HUES48 (cell line): Measurements from ENCODE around the gene RASSF8.

ENCODE experiments used
- H3K27ac ChIP-seq: one replicate; pipeline ENCODE4 v1.7.0; 2013; ENCODE audit warnings: low read depth, low read length, inconsistent platforms
- H3K27me3 ChIP-seq: 2 replicates; pipeline ENCODE4 v1.6.1; 2013; ENCODE audit warnings: mild to moderate bottlenecking, low read length; ENCODE audit not compliant: control insufficient read depth, insufficient read depth
- H3K36me3 ChIP-seq: 2 replicates; pipeline ENCODE4 v1.6.1; 2013; ENCODE audit warnings: low read length; ENCODE audit not compliant: control insufficient read depth, insufficient read depth
- H3K4me1 ChIP-seq: 2 replicates; pipeline ENCODE4 v1.6.1; 2013; ENCODE audit warnings: mild to moderate bottlenecking, low read length; ENCODE audit not compliant: control insufficient read depth, insufficient read depth
- H3K4me3 ChIP-seq: 2 replicates; pipeline ENCODE4 v1.5.1; 2013; ENCODE audit warnings: mild to moderate bottlenecking, low read depth, low read length
- H3K9ac ChIP-seq: 2 replicates; pipeline ENCODE4 v1.6.1; 2013; ENCODE audit warnings: mild to moderate bottlenecking, low read depth, low read length, moderate library complexity
- H3K9me3 ChIP-seq: 2 replicates; pipeline ENCODE4 v1.6.1; 2013; ENCODE audit warnings: low read length; ENCODE audit not compliant: control insufficient read depth, insufficient read depth

RASSF8 gene

GRCh38 chr12:26126340-26127284, 168.1 kb downstream of the RASSF8 start:
- H3K27ac ChIP-seq, result no peak overlapping the region
- H3K36me3 ChIP-seq, result no peaks in the 10 kb centered on the region
- peaks cover 96% of the 10 kb centered on the region for H3K27me3 ChIP-seq
- peak overlapping the region; percentile 74 for H3K4me3 ChIP-seq
- H3K9me3 ChIP-seq, result no peaks in the 10 kb centered on the region
- peaks cover 25% of the 10 kb centered on the region for H3K4me1 ChIP-seq
- no peak overlapping the region for H3K9ac ChIP-seq

DNA sequence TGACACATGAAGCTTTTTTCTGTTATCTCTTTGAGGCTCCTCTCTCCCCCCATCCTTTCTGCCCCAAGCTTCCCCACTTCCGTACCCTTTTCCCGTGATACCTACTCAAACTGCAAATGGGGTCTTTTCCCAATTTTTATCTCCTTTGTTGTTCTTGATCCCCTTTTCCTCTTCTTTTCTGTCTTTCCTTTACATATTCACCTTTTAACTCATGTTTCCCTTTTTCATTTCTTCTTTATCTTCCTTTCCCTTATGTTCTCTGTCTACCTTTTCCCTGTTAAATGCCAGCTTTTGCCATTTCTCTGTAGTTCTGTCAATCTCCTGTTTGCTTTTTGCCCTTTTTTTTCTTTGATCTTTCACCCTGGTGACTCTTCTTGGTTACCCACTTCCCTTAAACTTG, 168.9 kb downstream of the RASSF8 start:
- no peak overlapping the region for H3K9ac ChIP-seq
- no peak overlapping the region for H3K4me3 ChIP-seq
- H3K4me1 ChIP-seq, result peaks cover 22% of the 10 kb centered on the region
- no peak overlapping the region for H3K27ac ChIP-seq
- H3K27me3 ChIP-seq, result peaks cover 93% of the 10 kb centered on the region
- no peaks in the 10 kb centered on the region for H3K36me3 ChIP-seq
- H3K9me3 ChIP-seq, result no peaks in the 10 kb centered on the region

- no peak overlapping the region for H3K27ac ChIP-seq
- no peak overlapping the region for H3K4me3 ChIP-seq
- H3K27me3 ChIP-seq, result peaks cover 86% of the 10 kb centered on the region
- H3K9ac ChIP-seq, result no peak overlapping the region
- no peaks in the 10 kb centered on the region for H3K36me3 ChIP-seq
- H3K9me3 ChIP-seq, result no peaks in the 10 kb centered on the region
- peaks cover 19% of the 10 kb centered on the region for H3K4me1 ChIP-seq
These were observed 169.7 kb downstream of the RASSF8 start for GRCh38 chr12:26128168-26128567.
